ENCODE results near the gene ATXN7L2.

GRCh38 chr1:109497449-109498160 is 13.9 kb downstream of the ATXN7L2 start:
- TF ChIP-seq EP300 (IDR thresholded peaks at IDR 0.05; ENCODE audit: borderline replicate concordance) = no peak
- no peak for TF ChIP-seq FOXM1 (IDR thresholded peaks at IDR 0.05; ENCODE audit: borderline replicate concordance, low read depth)
- no peak for TF ChIP-seq MAX (IDR thresholded peaks at IDR 0.05)
- no peak for TF ChIP-seq TCF12 (IDR thresholded peaks at IDR 0.05; ENCODE audit: low read depth)
- no peak for TF ChIP-seq CEBPB (IDR thresholded peaks at IDR 0.05)

Data from Ishikawa (cell line).